Measurements from ENCODE around the gene SAMD3. TPM values are rescaled to one million over a fixed set of nuclear protein-coding genes. Genes with fewer than 3 reads are reported as not detected.

The SAMD3 gene
- total RNA-seq, 1 experiment from 2014 or later: not detected

- ChIA-PET POLR2A (ENCODE audit: unreplicated experiment) (no interaction called here), CTCF (no interaction called here)
- H3K4me2 ChIP-seq: no peak overlapping the region
- intact Hi-C loops (cut with micrococcal nuclease; ENCODE audit: unreplicated experiment): no loop called here
- no peaks in the 10 kb centered on the region for H3F3A ChIP-seq (ENCODE audit: insufficient read depth, low read depth)
- no peaks in the 10 kb centered on the region for H3K36me3 ChIP-seq (ENCODE audit: low read depth)
- no peaks in the 10 kb centered on the region for H4K20me1 ChIP-seq (ENCODE audit: insufficient read depth)
- no peak for TF ChIP-seq EZH2 (IDR thresholded peaks at IDR 0.05; ENCODE audit: low read depth)
- TF ChIP-seq, protein P1, sequence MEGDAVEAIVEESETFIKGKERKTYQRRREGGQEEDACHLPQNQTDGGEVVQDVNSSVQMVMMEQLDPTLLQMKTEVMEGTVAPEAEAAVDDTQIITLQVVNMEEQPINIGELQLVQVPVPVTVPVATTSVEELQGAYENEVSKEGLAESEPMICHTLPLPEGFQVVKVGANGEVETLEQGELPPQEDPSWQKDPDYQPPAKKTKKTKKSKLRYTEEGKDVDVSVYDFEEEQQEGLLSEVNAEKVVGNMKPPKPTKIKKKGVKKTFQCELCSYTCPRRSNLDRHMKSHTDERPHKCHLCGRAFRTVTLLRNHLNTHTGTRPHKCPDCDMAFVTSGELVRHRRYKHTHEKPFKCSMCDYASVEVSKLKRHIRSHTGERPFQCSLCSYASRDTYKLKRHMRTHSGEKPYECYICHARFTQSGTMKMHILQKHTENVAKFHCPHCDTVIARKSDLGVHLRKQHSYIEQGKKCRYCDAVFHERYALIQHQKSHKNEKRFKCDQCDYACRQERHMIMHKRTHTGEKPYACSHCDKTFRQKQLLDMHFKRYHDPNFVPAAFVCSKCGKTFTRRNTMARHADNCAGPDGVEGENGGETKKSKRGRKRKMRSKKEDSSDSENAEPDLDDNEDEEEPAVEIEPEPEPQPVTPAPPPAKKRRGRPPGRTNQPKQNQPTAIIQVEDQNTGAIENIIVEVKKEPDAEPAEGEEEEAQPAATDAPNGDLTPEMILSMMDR (conservative IDR thresholded peaks at IDR 0.05): no peak
- no peak overlapping the region for H3K4me3 ChIP-seq
- no peaks in the 10 kb centered on the region for H3K9me2 ChIP-seq (ENCODE audit: insufficient read depth)
- H3K27ac ChIP-seq: no peak overlapping the region
- no peak for DNase-seq
- BruUV-seq (replicated peaks): no TSS peak
- H2AFZ ChIP-seq: no peak overlapping the region
- H3K9me3 ChIP-seq (ENCODE audit: insufficient read depth, low read depth): no peaks in the 10 kb centered on the region
- no peaks in the 10 kb centered on the region for H3K27me3 ChIP-seq (ENCODE audit: insufficient read depth, low read depth)
- no peaks in the 10 kb centered on the region for H3K79me2 ChIP-seq (ENCODE audit: low read depth)
- no peaks in the 10 kb centered on the region for H3K4me1 ChIP-seq (replicated peaks; ENCODE audit: insufficient read depth)
Observed at GRCh38 chr6:130138909-130139242, 83.9 kb downstream of the SAMD3 start.

DNA sequence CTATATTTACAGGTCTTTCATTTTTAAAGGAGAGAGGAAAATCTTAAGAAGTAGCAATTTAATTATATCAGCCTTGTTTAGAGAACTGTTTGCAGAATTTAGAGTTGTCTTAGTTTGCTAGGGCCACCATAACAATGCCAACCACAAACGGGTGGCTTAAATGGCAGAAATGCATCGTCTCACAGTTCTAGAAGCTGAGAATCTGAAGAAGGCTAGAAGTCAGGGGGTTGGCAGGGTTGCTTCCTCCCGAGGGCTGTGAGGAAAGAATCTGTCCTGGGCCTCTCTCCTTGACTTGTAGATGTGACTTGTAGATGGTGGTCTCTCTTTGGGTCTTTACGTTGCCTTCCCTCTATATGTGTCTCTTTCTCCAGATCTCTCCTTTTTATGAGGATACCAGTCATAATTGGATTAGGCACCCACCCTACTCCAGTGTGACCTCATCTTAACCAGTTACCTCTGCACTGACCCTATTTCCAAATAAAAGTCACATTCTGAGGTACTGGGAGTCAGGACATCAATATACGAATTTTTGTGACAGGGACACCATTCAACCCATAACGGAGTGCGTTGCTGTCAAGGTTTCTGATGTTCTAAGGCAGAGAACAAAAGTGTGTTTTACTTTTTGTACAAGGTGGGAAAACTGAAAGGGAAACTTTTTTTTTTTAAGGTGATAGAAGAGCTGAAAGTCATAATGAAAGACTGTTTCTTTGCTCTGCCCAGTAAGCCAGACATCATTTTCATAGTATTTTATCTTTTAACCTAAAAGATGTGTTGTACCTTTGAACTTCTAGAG is 84.4 kb downstream of the SAMD3 start:
- CTCF ChIA-PET: no interaction called here
- no TSS peak for BruUV-seq (replicated peaks)
- no peaks in the 10 kb centered on the region for H3K36me3 ChIP-seq (ENCODE audit: low read depth)

GRCh38 chr6:130136798-130137197 is 86.0 kb downstream of the SAMD3 start:
- intact Hi-C loops (cut with micrococcal nuclease; ENCODE audit: unreplicated experiment): no loop called here
- H3F3A ChIP-seq (ENCODE audit: insufficient read depth, low read depth): no peaks in the 10 kb centered on the region
- no peak overlapping the region for H3K4me2 ChIP-seq
- H3K27me3 ChIP-seq (ENCODE audit: insufficient read depth, low read depth): no peaks in the 10 kb centered on the region
- ChIA-PET POLR2A (ENCODE audit: unreplicated experiment) (no interaction called here), CTCF (no interaction called here)
- H3K27ac ChIP-seq: no peak overlapping the region
- H3K9me2 ChIP-seq (ENCODE audit: insufficient read depth): no peaks in the 10 kb centered on the region
- DNase-seq: no peak
- no TSS peak for BruUV-seq (replicated peaks)
- no peak overlapping the region for H2AFZ ChIP-seq
- no peak overlapping the region for H3K4me3 ChIP-seq
- no peaks in the 10 kb centered on the region for H3K36me3 ChIP-seq (ENCODE audit: low read depth)
- H3K9me3 ChIP-seq (ENCODE audit: insufficient read depth, low read depth): no peaks in the 10 kb centered on the region
- no peaks in the 10 kb centered on the region for H4K20me1 ChIP-seq (ENCODE audit: insufficient read depth)
- no peaks in the 10 kb centered on the region for H3K79me2 ChIP-seq (ENCODE audit: low read depth)
- TF ChIP-seq, protein P1 (conservative IDR thresholded peaks at IDR 0.05): no peak
- no peak for TF ChIP-seq EZH2 (IDR thresholded peaks at IDR 0.05; ENCODE audit: low read depth)
- no peaks in the 10 kb centered on the region for H3K4me1 ChIP-seq (replicated peaks; ENCODE audit: insufficient read depth)

More for the DNA sequence above, 84.4 kb downstream of the SAMD3 start:
- no peaks in the 10 kb centered on the region for H3F3A ChIP-seq (ENCODE audit: insufficient read depth, low read depth)
- POLR2A ChIA-PET (ENCODE audit: unreplicated experiment): no interaction called here
- H3K9me3 ChIP-seq (ENCODE audit: insufficient read depth, low read depth): no peaks in the 10 kb centered on the region
- DNase-seq: no peak
- no peak for TF ChIP-seq EZH2 (IDR thresholded peaks at IDR 0.05; ENCODE audit: low read depth)
- TF ChIP-seq, protein P1 (conservative IDR thresholded peaks at IDR 0.05): no peak
- H3K4me3 ChIP-seq: no peak overlapping the region
- no peaks in the 10 kb centered on the region for H3K9me2 ChIP-seq (ENCODE audit: insufficient read depth)
- no peaks in the 10 kb centered on the region for H3K4me1 ChIP-seq (replicated peaks; ENCODE audit: insufficient read depth)
- H2AFZ ChIP-seq: no peak overlapping the region
- no peaks in the 10 kb centered on the region for H3K27me3 ChIP-seq (ENCODE audit: insufficient read depth, low read depth)
- no peaks in the 10 kb centered on the region for H4K20me1 ChIP-seq (ENCODE audit: insufficient read depth)
- no peak overlapping the region for H3K4me2 ChIP-seq
- H3K79me2 ChIP-seq (ENCODE audit: low read depth): no peaks in the 10 kb centered on the region
- H3K27ac ChIP-seq: no peak overlapping the region
- intact Hi-C loops (cut with micrococcal nuclease; ENCODE audit: unreplicated experiment): no loop called here
